GM12892 (cell line): ENCODE measurements around the gene PLCE1.

Experiments used
- POLR2A ChIP-seq: IDR thresholded peaks from 2 replicates; pipeline ENCODE4 v1.6.1; 2011; ENCODE audit warnings: low read depth, low read length, control low read depth
- POLR2AphosphoS5 ChIP-seq: IDR thresholded peaks from 2 replicates; pipeline ENCODE4 v1.6.1; 2011; ENCODE audit warnings: low read depth, low read length, control low read depth
- TAF1 ChIP-seq: IDR thresholded peaks from 2 replicates; pipeline ENCODE4 v1.6.1; 2011; ENCODE audit warnings: low read depth, mild to moderate bottlenecking, control low read depth, low read length, borderline replicate concordance

GRCh38 chr10:94012834-94013233 is 19.1 kb downstream of the PLCE1 start:
- TF ChIP-seq POLR2A (no peak), POLR2AphosphoS5 (no peak), TAF1 (no peak)
